ENCODE data around the gene SHOC2.

Gene SHOC2

GRCh38 chr10:110919349-110919931, at the start of gene SHOC2:
SHOC2 (plus strand) TSS chr10:110919604; CDS start chr10:110964359, 44,755 bp downstream.
- peak; percentile 99 for DNase-seq

- DNase-seq = no peak
Measured at GRCh38 chr10:110870823-110871297, 48.5 kb upstream of the SHOC2 start.

- DNase-seq = peak; percentile 95
Measured at GRCh38 chr10:110871298-110872084, 47.9 kb upstream of the SHOC2 start, which contains the start of gene PDCD4. PDCD4 (plus strand) TSS chr10:110871928; CDS start chr10:110876028, 4,100 bp downstream.

GRCh38 chr10:110872145-110872983, 47.0 kb upstream of the SHOC2 start:
- DNase-seq = peak; percentile 82

- DNase-seq = no peak
Measured at GRCh38 chr10:110872984-110873923, 46.1 kb upstream of the SHOC2 start.

GRCh38 chr10:110873951-110874350, 45.5 kb upstream of the SHOC2 start:
- DNase-seq = no peak

GRCh38 chr10:110876000-110876399, 43.4 kb upstream of the SHOC2 start:
- DNase-seq = no peak

GRCh38 chr10:110876788-110877187, 42.6 kb upstream of the SHOC2 start:
- DNase-seq = no peak

GRCh38 chr10:110880012-110880411, 39.4 kb upstream of the SHOC2 start:
- no peak for DNase-seq

- DNase-seq = no peak
Measured at GRCh38 chr10:110881247-110881646, 38.2 kb upstream of the SHOC2 start.

GRCh38 chr10:110881905-110882304, 37.5 kb upstream of the SHOC2 start:
- no peak for DNase-seq

GRCh38 chr10:110883924-110884323, 35.5 kb upstream of the SHOC2 start:
- no peak for DNase-seq

GRCh38 chr10:110885932-110886674, 33.3 kb upstream of the SHOC2 start:
- no peak for DNase-seq

- DNase-seq = no peak
Measured at GRCh38 chr10:110887560-110887959, 31.8 kb upstream of the SHOC2 start.

GRCh38 chr10:110892602-110893288, 26.7 kb upstream of the SHOC2 start:
- no peak for DNase-seq

GRCh38 chr10:110893559-110894179, 25.7 kb upstream of the SHOC2 start:
- DNase-seq = no peak

- DNase-seq = no peak
Measured at GRCh38 chr10:110897184-110897583, 22.2 kb upstream of the SHOC2 start.

- DNase-seq = no peak
Measured at GRCh38 chr10:110898391-110898790, 21.0 kb upstream of the SHOC2 start.

- no peak for DNase-seq
Measured at GRCh38 chr10:110900983-110901382, 18.4 kb upstream of the SHOC2 start.

Measured in activated naive CD4-positive, alpha-beta T cell treated with anti-CD3 and anti-CD28 coated beads, Interleukin-2, amount 50 U/mL, for 16 hours (primary cell).